Gastroesophageal sphincter (tissue), 4 donors: Measurements from ENCODE around the gene CEP72. TPM values are rescaled to one million over a fixed set of nuclear protein-coding genes. Genes with fewer than 3 reads are reported as not detected.

Experiments
- ATAC-seq: fragments of 150-250 bp; one replicate; pipeline ENCODE4 v1.9.1; 2016; ENCODE audit warnings: mild to moderate bottlenecking, moderate library complexity
- H3K27ac ChIP-seq, 4 donors: fragments of 200-600 bp; sonication (generic) in 3 of 4; 1 replicate in 3 of 4; 2 replicates in 1 of 4; pipeline ENCODE4 v1.5.1; 2016 to 2019
- H3K27me3 ChIP-seq: fragments of 200-600 bp; sonication (generic); one replicate; pipeline ENCODE4 v1.5.1; 2019
- H3K36me3 ChIP-seq, 2 donors: fragments of 200-600 bp; sonication (generic); one replicate each; pipeline ENCODE4 v1.5.1; 2019; ENCODE audit warnings: control low read depth in 1 of 2
- H3K4me1 ChIP-seq, 3 donors: fragments of 200-600 bp; sonication (generic); 1 replicate in 2 of 3; 2 replicates in 1 of 3; pipeline ENCODE4 v1.5.1; 2016 to 2019; ENCODE audit warnings: control low read depth in 2 of 3
- H3K4me3 ChIP-seq, 2 donors: fragments of 200-600 bp; sonication (generic); one replicate each; pipeline ENCODE4 v1.5.1; 2019; ENCODE audit warnings: mild to moderate bottlenecking in 1 of 2, moderate library complexity in 1 of 2
- H3K9me3 ChIP-seq, 3 donors: fragments of 200-600 bp; sonication (generic); one replicate each; pipeline ENCODE4 v1.5.1; 2017 to 2019; ENCODE audit warnings: control low read depth in 2 of 3
- EP300 ChIP-seq: sonication (generic); formaldehyde crosslinking; IDR thresholded peaks from one replicate; pipeline ENCODE4 v1.6.1; 2017; ENCODE audit warnings: antibody characterized with exemption, mild to moderate bottlenecking
- POLR2A ChIP-seq, 2 donors: fragments of 450-650 bp; IDR thresholded peaks; one replicate each; pipeline ENCODE4 v1.6.1; 2017; ENCODE audit warnings: antibody characterized with exemption in 2 of 2, mild to moderate bottlenecking in 2 of 2, moderate library complexity in 1 of 2
- POLR2AphosphoS5 ChIP-seq: sonication (generic); formaldehyde crosslinking; IDR thresholded peaks from one replicate; pipeline ENCODE4 v1.6.1; 2017; ENCODE audit warnings: antibody characterized with exemption
- WGBS, 2 donors: methylation state at CpG; one replicate each; pipeline ENCODE4 v1.1.5; 2018; ENCODE audit warnings: low coverage in 1 of 2; 5-methylcytosine and 5-hydroxymethylcytosine counted together
- total RNA-seq, 4 donors: library from RNA; depleted of rRNA; stranded (reverse); fragments of >200 nt; gene quantifications; one replicate each; pipeline ENCODE4 v1.1.0, GENCODE V29; 2016
- TF ChIP-seq, protein P1 (sequence below), 4 experiments: fragments of 200-600 bp in 2 of 4; fragments of 450-650 bp in 2 of 4; sonication (generic) in 1 of 4; IDR thresholded peaks; one replicate each; pipeline ENCODE4 v1.5.1; 2017 to 2019; ENCODE audit warnings: antibody characterized with exemption in 4 of 4, mild to moderate bottlenecking in 2 of 4, moderate library complexity in 2 of 4

Gene CEP72
- total RNA-seq, 4 donors from 2014 or later: 2.1 to 8.7 (median 3.8) TPM

DNA sequence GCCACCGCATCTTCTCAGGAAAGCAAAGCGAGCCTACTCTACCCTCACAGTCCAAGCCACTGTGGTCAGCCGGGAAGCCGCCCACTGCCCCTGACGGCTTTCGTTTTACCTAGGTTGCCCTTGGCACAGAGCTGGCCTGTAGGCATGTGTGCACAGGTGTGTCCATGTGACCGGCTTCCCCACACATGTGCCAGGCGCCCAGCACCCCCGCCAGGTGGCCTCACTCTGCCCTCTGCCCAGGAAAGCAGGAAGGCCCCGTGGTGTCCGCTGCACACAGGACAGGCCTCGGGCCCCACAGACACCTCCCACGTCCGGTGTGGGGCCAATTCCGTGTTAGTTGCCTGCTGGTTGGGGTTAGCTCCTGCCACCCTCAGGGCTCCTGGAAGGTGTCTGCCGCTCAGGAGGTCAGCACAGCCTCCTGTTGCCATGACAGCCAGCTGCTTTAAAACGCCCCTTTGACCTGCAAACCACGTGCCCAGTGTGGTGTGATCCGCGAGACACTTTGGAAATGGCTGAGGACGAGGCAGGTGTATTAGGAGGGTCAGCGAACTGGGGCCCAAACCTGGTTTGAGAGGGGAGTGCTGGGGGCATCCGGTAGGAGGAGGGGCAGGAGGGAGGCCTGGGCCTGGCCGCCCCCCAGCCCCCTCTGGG, 52.3 kb downstream of the CEP72 start:
- 74% methylated on average over 4 of the region's 24 CpGs; no CpG with 5 or more reads in 1 of the 2 donors for WGBS, 2 donors
- no peak for ATAC-seq
- TF ChIP-seq EP300 (no peak), POLR2AphosphoS5 (no peak), POLR2A (IDR thresholded peaks at IDR 0.05) (no peak)
- TF ChIP-seq, protein P1, sequence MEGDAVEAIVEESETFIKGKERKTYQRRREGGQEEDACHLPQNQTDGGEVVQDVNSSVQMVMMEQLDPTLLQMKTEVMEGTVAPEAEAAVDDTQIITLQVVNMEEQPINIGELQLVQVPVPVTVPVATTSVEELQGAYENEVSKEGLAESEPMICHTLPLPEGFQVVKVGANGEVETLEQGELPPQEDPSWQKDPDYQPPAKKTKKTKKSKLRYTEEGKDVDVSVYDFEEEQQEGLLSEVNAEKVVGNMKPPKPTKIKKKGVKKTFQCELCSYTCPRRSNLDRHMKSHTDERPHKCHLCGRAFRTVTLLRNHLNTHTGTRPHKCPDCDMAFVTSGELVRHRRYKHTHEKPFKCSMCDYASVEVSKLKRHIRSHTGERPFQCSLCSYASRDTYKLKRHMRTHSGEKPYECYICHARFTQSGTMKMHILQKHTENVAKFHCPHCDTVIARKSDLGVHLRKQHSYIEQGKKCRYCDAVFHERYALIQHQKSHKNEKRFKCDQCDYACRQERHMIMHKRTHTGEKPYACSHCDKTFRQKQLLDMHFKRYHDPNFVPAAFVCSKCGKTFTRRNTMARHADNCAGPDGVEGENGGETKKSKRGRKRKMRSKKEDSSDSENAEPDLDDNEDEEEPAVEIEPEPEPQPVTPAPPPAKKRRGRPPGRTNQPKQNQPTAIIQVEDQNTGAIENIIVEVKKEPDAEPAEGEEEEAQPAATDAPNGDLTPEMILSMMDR (IDR thresholded peaks at IDR 0.05): no peak
- Histone ChIP-seq H3K4me1 (peaks cover 0 to 32% (median 9%) of the 10 kb centered on the region in 3 donors), H3K27me3 (no peaks in the 10 kb centered on the region), H3K27ac (no peak overlapping the region), H3K9me3 (no peaks in the 10 kb centered on the region), H3K4me3 (no peak overlapping the region), H3K36me3 (peaks cover 0 to 69% of the 10 kb centered on the region in 2 donors)

DNA sequence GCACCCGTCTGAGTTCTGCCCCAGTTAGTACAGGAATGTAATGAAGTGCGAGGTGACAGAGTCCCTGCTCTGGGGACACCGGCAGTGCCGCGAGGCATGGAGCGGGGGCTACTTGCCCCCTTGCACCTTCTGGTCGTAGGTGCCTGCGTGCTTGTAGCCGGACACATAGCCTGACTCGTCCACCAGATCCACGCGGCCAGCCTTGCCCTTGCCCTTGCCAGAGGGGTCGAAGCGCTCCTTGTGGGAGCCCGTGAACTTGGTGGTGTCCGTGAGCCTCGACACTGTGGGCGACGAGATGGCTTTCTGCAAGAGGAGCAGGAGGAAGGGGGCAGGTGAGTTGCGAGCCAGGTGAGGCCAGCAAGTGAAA, 52.8 kb downstream of the CEP72 start:
- no peak for ATAC-seq
- Histone ChIP-seq H3K4me1 (peaks cover 0 to 37% (median 14%) of the 10 kb centered on the region in 3 donors), H3K27me3 (no peaks in the 10 kb centered on the region), H3K4me3 (no peak overlapping the region), H3K36me3 (peaks cover 0 to 64% of the 10 kb centered on the region in 2 donors), H3K27ac (no peak overlapping the region), H3K9me3 (no peaks in the 10 kb centered on the region)
- TF ChIP-seq, protein P1 (IDR thresholded peaks at IDR 0.05): no peak
- TF ChIP-seq POLR2AphosphoS5: no peak
- no peak for TF ChIP-seq EP300
- no peak for TF ChIP-seq POLR2A (IDR thresholded peaks at IDR 0.05)
- 83% methylated on average over 4 of the region's 20 CpGs; no CpG with 5 or more reads in 1 of the 2 donors for WGBS, 2 donors

DNA sequence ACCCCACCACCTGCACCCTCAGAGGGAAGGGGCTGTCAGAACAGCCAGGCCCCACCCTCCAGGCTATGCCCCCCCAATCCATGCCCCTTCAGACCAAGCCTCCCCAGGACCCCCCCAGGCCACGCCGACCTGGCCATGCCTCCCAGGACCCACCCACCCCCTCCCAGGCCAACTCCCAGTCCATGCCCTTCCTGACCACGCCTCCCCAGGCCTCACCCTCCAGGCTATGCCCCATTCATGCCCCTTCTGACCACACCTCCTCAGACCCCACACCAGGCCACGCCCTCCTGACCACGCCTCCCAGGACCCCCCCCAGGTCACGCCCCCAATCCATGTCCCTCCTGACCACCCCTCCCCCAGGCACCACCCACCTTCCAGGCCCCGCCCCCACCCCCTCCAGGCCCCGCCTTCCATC, 53.4 kb downstream of the CEP72 start:
- peaks cover 0 to 42% (median 15%) of the 10 kb centered on the region in 3 donors for H3K4me1 ChIP-seq
- peaks cover 0 to 58% of the 10 kb centered on the region in 2 donors for H3K36me3 ChIP-seq
- no peaks in the 10 kb centered on the region for H3K27me3 ChIP-seq
- no peak for ATAC-seq
- no peaks in the 10 kb centered on the region for H3K9me3 ChIP-seq
- H3K27ac ChIP-seq: no peak overlapping the region
- no peak for TF ChIP-seq POLR2AphosphoS5
- no peak for TF ChIP-seq EP300
- TF ChIP-seq, protein P1 (IDR thresholded peaks at IDR 0.05): no peak
- no peak for TF ChIP-seq POLR2A (IDR thresholded peaks at IDR 0.05)
- H3K4me3 ChIP-seq: no peak overlapping the region
- no CpG with 5 or more reads among the region's 8 CpGs for WGBS, 2 donors

DNA sequence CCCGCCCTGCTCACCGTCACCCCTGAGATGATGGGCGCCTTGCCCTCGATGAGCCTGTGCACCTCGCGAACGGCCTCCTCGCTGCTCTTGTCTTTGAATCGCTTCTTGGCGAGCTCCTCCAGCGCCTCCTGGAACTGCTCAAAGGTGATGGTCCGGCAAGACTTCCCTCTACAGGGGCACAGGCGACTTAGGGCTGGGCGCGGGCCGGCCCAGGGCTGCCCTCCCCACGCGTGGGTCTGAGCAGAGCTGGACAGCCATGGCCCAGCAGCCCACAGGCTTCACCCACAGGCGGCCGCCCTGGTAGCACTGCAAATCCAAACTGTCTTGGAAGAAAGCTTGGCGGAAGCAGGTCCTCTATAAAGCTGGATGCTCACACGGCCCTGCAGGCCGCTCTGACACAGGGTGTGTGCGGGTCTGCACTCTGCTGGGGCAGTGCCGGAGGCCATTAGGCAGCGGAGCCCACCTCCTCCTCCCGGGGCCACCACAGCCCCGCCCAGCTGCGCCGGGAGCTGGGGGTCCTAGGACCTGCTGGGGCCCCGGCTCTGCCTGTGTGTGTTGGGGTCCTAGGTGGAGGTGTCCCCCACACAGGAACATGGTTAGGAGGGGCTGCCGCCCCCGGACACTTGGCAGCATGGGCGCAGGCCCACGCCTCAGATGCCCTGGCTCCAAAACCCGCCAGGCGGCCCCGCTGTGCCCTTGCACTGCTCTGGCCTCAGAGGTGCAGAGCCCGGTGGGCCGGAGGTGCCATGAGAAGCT, 54.0 kb downstream of the CEP72 start:
- ATAC-seq: no peak
- Histone ChIP-seq H3K4me3 (no peak overlapping the region), H3K27ac (peak overlapping the region in 1 of 4 donors; percentile 44), H3K9me3 (no peaks in the 10 kb centered on the region), H3K27me3 (no peaks in the 10 kb centered on the region), H3K36me3 (peaks cover 0 to 52% of the 10 kb centered on the region in 2 donors), H3K4me1 (peaks cover 0 to 48% (median 17%) of the 10 kb centered on the region in 3 donors)
- 60% methylated on average over 2 of the region's 40 CpGs; no CpG with 5 or more reads in 1 of the 2 donors for WGBS, 2 donors
- no peak for TF ChIP-seq POLR2AphosphoS5
- TF ChIP-seq EP300: no peak
- TF ChIP-seq, protein P1 (IDR thresholded peaks at IDR 0.05): no peak
- no peak for TF ChIP-seq POLR2A (IDR thresholded peaks at IDR 0.05)
